Fibroblast of skin of abdomen (primary cell): ENCODE measurements around the gene PPP2R5D.
"Not testable (repeated sequence)": the region's sequence is repeated elsewhere in the genome, so short reads cannot be mapped to it uniquely, and the experiment has no call there.

ENCODE experiments used
- DNase-seq: peaks from one replicate; pipeline ENCODE4 v3.0.0-alpha.2; 2013

The PPP2R5D gene

DNA sequence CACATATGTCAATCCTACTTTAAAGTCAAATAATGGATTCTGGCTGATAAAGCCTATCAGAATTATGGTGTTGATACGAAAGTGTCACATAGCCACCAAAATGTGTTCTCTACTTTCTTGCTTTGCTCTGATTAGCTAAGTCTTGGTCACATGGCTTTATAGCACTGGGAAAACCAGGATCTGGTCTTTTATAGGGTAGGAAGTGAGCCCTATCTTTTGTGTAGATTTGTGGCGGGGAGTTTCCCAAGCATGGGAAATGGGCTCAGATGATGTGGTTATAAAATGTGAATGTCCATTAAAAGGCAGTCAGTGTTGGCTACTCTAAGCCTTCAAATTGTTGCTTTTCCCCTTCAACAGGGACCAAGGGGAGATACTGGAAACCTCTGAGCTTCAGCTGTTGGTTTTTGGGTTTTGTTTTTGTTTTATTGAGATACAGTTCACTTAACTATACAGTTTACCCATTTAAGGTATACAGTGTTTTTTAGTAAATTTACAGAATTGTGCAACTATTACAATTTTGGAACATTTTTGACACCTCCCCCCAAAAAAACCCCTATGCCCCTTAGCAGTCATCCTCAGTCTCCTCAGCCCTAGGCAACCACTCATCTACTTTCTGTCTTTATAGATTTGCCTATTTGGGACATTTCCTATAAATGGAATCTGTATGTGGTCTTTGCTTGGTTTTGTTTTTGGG, 49.3 kb downstream of the PPP2R5D start:
- DNase-seq = no peak

DNA sequence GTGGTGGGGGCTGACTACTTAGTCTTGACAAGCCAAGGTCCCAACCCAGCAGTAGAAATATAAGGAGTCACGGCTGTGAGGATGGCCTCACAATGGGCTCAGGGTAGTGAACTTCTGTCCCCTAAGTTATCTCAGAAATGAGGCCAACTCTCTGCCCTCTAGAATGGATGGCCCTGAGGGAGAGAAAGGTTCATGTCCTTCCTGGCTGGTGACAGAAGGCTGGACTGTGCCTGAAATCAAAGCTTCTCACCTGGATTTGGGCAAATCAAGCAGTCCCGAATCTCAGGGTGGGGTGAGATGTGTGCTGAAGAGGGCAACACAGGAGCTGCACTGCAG, 49.8 kb downstream of the PPP2R5D start:
- DNase-seq = no peak

DNA sequence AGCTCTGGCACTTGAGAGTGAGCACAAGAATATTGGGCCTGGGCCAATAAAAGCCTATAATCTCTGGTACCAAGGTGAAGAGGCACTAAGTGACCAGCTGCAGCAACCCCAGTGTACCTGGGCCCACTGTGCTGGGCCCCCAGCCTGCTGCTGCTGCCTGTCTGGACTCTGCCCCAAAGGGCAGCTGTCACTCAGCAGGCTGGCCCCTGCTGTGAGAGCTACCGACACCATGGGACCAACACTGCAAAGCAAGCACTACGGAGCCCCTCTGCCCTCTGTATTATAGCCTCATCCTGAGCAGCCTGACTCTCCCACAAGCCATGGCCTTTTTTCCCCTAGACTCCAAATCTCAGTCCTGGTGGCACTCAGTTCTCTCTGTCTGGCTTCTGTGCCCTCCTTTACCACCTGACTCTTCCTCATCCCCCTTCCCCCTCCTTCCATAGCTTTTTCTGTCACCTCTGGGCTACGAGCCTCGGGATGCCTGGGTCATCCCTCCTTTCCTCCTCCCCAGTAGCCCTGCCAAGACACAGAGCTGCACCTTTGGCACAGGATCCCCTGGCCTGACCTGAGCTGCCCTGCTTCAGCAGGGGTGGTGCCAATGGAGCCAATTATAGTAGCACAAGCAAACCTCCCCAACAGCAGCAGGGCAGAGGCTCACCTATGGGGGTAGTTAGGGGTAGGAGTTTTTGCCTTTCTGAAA, 51.3 kb downstream of the PPP2R5D start:
- no peak for DNase-seq

DNA sequence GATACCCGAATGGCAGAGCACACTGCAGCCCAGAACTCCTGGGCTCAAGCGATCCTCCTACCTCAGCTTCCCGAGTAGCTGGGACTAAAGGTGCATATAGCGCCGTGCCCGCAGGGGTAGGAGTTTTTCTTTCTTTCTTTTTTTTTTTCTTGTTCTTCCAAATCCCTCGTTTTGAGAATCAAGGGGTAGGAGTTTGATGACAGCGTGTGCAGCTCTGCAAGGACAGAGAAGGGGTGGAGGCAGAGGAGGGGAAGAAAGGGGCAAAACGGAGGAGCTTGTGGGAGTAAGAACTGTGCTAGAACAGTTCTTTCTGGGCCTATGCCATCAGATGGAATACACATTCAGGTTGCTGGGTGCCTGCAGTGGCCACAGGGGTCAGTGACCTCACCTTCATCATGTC, 52.3 kb downstream of the PPP2R5D start:
- no peak for DNase-seq

DNA sequence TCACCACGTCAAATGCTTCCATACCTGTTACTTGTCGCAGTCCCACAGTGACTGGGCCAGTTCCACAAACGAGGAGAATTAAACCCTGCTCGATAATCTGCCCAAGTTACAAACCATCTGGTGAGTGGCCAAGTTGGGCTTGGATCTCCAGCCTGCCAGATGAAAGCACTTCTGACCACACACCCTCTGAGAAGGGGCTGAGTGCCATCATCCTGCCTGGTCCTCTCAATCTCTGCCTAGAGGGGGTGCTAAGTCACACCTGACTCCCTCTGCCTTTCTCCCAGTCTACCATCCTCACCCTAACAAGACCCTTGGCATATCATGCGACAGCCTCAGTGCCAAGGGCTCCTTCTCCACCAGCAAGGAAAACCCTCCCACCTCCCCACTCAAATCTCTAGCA, 52.8 kb downstream of the PPP2R5D start:
- no peak for DNase-seq

DNA sequence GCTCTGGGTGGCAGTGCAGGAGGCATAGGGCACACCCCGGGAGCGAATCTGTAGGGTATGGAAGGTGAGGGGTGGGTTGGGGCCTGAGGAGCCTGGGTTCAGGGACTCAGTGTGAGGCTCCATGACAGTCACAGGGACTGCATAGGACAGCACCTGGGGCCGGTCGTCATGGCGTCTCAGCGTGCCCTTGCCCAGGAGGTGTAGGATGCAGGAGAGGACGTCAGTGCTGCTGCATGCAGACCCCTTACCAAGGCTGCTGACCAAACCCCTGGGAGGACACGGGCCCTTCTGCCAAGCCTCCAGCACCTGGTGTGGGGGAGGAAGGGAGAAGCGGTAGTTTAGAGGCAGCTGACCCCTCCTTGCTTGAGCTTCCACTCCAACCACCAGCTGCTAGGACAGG, 53.3 kb downstream of the PPP2R5D start:
- DNase-seq = no peak

DNA sequence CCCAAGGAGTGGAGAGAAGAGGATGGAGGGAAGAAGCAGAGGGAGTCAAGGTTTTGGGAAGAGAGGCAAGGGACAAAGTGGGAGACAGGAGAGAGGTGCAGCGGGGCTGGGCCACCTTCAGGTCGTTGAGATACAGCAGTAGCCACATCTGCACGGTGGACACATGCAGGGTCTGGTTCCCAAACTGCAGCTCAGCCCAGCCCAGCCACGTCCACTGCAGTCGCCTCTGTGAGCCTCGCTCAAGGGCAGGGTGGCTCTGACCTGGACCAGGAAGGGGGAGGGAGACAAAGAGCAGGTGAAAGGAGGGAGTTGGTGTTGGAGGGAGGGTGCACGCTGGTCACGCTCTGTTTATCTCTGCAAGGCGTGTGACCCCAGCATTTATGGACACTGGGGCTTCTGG, 54.4 kb downstream of the PPP2R5D start:
- DNase-seq = no peak

DNA sequence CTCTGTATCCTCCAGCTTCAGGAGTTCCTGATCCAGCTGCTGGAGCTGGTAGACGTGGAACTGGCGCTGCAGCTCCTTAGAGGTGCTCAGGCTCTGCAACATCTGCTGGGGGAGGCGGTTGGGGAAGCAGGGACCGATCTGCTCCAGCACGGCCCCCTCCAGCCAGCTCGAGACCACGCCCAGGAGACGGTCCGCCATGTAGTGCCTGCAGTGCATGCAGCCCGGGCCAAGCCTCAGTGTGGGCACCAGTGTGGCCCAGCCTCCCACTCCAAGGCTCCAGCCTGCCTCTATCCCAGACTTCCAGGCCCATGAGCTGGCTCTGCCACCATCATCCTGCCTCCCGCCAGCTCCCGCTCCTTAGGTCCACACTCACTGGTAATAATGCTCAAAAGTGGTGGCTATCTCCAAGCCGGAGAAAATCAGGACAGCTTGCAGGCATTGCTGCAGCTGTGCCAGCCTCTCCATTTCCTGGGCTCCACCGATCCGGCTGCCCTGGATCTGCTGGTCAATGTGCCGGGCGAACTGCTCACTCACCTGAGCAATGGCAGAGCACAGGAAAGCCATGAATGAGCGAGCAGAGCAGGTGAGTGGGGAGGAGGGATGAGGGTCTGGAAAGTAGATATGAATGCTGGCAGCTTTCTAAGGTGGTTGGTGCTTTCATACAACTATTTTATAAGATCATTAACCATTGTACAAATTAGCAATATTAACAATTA, 56.3 kb downstream of the PPP2R5D start:
- DNase-seq = no peak

DNA sequence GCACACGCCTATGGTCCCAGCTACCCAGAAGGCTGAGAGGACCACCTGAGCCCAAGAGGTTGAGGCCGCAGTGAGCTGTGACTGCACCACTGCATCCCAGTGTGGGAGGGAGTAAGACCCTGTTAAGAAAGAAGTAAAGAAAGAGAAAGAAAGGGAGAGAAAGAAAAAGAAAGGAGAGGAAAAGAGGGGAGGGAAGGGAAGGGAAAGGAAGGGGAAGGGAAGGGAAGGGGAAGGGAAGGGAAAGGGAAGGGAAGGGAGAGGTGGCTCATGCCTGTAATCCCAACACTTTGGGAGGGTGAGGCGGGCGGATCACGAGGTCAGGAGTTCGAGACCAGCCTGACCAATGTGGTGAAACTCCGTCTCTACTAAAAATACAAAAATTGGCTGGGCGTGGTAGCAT, 57.1 kb downstream of the PPP2R5D start:
- DNase-seq = not testable (repeated sequence)

DNA sequence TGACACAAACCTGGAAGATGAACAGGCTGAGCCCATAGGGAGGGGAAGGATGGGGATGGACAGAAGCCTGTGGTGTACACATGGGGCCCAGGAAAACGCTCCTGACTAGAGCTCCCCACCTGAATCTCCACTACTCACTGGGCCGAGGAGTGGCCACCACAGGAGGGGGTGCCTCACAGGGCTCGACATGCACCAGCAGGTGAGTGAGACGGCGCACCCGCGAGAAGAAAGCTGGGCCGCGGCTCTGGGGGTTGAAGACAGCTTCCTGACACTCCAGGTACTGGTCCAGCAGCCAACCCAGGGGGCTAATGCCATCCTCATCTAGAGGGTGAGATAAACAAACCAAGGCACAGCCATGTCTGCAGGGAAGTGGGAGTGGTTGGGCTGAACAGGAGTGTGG, 58.9 kb downstream of the PPP2R5D start:
- DNase-seq = no peak

DNA sequence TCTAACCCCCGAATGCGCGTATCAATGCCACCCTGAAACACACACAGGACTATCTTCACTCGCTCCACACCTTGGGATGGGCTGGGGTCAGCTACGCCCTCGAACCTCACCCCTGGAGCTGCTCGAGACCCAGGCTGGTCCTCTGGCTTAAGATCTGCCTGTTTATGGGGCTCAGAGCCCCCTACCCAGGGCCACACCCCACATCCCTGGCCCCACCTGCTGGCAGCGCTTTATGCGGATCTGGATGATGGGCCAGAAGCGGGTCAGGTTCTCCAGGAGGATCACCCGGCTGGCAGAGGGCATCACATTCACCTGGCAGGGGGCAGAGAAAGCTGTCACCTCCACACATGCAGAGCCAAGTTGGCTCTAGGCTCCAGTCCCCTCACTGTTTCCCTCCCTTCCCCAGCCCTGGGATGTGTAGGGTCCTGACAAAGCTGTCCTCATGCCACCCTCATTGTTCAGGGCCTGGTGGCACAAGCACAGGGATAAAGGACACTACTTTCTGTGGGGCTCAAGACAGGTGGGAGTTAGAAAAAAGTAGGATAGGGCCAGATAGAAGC, 61.1 kb downstream of the PPP2R5D start:
- no peak for DNase-seq

DNA sequence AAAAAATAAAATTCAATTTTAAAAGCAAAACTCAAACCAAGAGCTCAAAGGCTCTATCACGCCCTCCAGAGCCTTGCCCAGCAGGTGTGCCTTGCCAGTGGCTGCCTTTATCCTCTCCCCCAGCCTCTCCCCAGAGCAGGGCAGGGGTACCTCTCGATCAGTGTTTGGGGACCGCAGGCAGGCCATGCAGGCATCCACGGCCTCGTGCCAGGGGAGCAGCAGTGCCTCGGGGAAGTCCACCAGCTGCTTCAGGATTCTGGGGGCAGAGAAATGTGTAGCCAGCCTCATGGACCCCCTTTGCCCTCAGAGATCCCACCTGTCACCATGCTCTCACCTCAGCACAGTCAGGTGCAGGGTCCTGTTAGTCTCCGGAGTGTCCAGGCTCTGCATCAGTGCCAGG, 63.6 kb downstream of the PPP2R5D start:
- DNase-seq = no peak

DNA sequence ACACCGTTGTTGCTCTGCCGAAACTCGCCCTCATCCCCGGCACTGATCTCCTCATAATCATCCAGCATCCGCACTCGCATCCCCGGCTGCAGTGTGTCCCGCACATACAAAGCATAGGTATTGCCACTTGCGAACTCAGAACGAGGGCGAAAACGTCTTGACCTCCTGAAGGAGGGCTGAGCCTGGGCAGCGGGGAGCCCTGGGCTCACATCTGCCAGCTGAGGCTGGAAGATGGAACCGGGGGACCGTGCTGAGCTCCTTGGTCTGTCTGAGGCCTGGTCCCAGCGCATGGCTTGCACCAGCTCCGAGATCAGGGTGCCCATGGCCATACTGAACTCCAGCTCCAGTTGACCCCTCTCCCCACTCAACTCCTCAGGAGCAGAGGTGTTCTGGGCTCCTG, 66.6 kb downstream of the PPP2R5D start:
- no peak for DNase-seq

DNA sequence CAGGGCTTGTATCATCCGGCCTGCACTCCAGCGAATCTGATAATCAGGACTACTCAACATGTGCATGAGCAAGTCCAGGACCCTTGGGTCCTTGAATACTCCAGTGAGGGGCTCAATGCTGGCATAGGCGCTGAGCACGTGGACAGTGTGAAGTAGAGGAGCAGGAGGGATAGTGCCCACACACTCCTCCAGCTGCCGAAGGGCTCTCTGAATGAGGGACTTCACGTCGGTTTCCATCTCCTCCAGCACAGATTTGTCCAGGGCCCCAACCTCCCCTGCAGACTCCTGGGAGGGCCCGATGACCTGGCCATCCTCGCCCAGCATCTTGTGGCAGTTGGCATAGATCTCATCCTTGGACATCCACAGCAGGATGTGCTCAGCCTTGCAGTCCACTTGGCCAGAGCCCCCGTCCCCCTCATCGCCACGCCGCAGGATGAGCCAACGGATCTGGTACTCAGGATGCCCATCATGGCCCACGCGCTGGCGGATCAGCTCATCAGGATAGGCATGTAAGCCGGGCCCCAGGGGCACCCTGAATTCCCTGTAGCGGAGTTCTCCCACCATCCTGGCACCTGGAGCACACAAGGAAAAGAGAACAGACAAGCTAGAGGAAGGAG, 68.0 kb downstream of the PPP2R5D start:
- no peak for DNase-seq

DNA sequence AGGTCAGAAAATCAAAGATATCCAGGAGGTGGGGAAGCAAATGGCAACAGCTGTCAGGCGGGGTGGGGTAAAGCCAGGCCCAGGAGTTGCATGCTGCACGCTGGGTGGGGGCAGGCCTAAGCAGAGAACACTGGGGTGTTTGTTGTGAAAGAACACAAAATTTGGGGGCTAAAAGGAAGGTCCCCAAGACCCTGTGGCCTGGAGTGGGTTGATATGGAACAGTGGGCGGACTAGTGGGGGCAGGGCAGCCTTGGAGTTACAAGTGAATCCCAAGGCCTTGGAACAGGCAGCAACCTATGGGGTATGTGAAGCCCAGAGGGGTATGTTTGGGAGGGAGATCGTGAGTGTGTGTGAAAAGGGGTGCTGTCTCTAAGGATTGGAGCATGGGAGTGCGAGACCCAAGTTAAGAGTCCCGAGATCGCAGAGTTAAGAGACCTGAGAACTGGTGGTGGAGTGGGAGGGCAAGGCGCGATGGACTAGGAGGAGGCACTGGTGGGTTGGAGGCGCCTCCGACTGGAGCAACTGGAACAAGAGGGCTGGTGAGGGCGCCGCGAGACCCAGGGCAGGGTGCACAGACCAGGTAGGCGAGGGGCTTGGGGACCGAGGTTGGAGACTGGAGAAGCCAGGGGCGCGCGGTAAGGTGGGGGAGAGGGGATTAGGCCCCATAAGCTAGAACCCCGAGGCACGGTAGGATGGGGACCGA, 68.6 kb downstream of the PPP2R5D start:
- peak; percentile 18 for DNase-seq

DNA sequence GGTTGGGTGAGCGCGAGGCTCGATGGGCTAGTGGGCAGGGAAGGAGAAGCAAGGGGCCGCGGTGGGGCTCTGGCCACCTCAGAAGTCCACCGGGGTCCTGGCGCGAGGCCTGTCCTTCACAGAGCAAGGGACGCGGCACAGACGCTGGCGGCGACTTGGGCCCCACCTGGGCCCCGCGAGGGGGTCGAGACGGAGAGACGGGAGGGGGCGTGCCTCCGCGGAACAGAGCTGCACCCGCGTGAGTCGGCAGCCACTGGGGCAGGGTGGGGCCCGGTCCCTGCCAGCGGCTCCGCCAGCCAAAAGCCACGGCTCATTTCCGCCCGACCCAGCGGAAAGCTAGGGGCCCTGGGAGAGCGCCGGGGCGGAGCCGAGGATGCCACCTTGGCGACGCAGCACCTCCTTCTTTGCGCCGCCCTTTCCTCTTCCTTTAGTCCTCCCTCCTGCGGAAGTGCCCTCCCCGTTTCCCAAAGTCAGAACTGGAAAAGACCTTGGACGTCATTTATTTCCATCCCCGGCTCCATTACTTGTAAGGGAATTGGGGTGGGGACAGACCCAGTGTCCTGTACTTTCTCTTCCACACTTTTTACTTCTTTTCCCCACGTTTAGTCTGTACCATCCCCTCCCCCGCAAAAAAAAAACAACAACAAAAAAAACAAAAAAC, 69.3 kb downstream of the PPP2R5D start, which contains the start of gene CUL7:
TSS of gene CUL7 (minus strand) at position 307 of the 661 bp plus-strand sequence. CDS start 1,063 bp downstream, outside the sequence.
- peak; percentile 96 for DNase-seq

DNA sequence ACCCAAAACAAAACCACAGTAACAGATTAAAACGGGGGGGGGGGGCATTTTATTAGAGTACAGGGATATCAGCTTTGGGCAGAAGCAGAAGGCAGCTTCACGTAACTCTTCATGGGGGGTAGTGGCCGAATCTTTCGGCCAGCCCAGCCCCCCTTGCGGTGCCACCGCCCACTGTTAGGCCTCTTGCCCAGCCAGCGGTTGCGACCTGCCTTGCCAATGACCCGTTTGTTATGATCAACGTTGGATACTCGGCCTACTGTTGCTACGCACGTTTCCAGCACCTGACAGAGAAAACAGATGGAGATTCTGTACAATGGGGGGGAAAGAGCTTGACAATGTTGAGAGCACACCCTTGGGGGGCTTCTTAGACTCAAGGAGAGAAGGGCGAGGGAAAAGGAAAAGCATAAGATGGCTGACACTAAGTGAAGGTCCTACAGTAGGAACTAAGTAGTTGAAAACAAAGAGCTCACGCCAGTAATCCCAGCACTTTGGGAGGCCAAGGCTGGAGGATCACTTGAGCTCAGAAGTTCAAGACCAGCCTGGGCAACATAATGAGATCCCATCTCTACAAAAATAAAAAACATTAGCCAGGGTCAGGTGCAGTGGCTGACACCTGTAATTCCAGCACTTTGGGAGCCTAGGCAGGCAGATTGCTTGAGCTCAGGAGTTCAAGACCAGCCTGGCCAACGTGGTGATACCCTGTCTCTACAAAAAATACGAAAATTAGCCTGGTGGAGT, 70.0 kb downstream of the PPP2R5D start:
- no peak for DNase-seq

DNA sequence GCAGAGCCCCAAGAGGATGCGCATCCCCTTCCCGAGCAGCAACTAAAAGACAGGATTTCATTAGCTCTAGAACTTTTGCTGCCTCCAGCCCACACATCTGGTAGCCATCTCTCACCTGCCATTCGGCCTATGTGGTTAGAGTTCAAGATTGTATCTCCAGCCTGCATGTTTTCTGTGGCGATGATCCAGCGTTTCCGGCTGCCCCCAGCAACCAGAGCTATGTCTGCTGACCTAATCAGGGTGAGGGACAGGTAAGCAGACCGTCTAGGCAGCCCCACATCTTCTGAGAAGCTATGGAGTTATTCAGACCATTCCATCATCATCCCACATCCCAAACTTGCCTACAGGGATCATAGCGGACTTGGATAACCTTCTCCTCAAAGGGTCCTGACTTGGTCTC, 71.6 kb downstream of the PPP2R5D start:
- DNase-seq = no peak

DNA sequence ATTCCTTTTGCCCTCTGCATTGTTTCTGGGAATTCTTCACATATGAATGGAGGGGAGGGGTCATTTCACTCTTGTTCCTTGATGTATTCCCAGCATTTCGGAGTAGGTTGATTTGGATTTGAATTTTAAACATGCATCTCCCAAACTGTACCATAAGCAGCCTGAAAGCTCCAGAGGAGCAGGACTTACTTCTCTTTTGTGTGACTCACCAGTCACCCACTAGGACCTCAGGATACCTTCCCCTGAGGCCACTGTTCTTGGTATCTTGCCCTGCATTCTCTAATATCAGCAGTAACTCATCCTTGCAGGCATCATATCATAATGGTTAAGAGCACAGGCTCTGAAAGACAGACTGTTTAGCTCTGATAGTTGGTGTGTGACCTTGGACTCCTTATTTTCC, 74.2 kb downstream of the PPP2R5D start:
- DNase-seq = no peak

DNA sequence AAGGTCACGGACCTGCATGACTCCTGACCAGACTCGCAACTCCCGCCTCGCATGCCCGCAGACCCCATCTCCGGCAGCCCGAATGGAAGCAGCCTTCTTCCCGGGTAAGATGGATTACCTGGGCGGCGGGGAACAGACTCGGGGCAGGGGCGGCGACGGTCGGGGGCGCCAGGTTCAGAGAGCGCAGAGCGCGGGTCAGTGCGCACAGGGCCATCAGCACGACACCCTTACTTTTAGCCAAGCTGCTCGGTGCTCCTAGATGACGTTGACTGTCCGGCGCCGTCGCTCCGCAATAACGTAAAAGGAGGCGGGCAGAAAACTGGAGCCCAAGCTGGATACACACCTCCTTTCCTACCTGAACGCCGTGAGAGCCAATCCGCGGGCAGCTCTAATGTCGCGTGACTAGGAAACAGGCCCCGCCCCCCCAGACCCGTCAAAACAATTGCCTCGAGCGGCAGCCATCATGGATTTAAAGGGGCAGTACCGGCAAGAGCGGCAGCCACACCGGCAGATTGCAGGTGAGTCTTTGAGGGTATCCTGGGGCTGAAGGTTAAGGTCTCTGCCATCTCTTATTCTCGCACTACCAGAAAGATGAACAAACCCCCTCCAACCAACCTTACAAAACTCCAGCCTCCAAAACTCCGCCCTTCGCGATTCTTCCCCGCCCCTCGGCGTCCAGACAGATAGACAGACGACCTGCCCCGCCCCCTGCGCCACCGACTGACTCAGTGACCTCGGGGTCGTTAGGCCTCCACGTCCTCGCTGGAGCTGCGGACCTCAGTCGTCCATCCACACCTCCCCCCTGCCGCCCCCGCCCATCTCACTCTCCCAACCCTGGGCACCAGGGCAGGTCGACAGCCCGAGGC, 75.0 kb downstream of the PPP2R5D start, which contains the start of the genes KLC4 and MRPL2:
TSS of gene KLC4 (plus strand) at position 464 of the 866 bp plus-strand sequence. CDS start 1,705 bp downstream, outside the sequence.
TSS of gene MRPL2 (minus strand) at position 267 of the 866 bp plus-strand sequence. CDS start at position 214, 53 bp downstream.
- DNase-seq = peak; percentile 99
